ENCODE measurements around the gene CCDC7. TPM values are rescaled to one million over a fixed set of nuclear protein-coding genes. Genes with fewer than 3 reads are reported as not detected.

CCDC7 gene
- total and polyA plus RNA-seq, 2 experiments from 2014 or later: 2.2 TPM

- no peak overlapping the region for H3K4me3 ChIP-seq
- H4K20me1 ChIP-seq (ENCODE audit: insufficient read depth): no peaks in the 10 kb centered on the region
- H3K4me1 ChIP-seq (ENCODE audit: insufficient read depth): peaks cover 22% of the 10 kb centered on the region
- no peaks in the 10 kb centered on the region for H3K79me2 ChIP-seq (ENCODE audit: insufficient read depth)
- DNase-seq: no peak
- no peaks in the 10 kb centered on the region for H3K36me3 ChIP-seq (ENCODE audit: low read depth)
- H3K9ac ChIP-seq: no peak overlapping the region
- in situ Hi-C loops (cut with MboI): no loop called here
- H3K9me3 ChIP-seq (ENCODE audit: low read depth): no peaks in the 10 kb centered on the region
- peak overlapping the region; percentile 39 for H3K4me2 ChIP-seq (ENCODE audit: unreplicated experiment)
- H3F3A ChIP-seq (ENCODE audit: insufficient read depth): peaks cover 11% of the 10 kb centered on the region; the same call in 1 of the 2 replicates
- no peaks in the 10 kb centered on the region for H3K9me2 ChIP-seq (ENCODE audit: insufficient read depth)
- H2AFZ ChIP-seq: 0 out of 2 replicates have a peak overlapping the region, but pooled peaks have one; percentile 7
- TF ChIP-seq EZH2 (IDR thresholded peaks at IDR 0.05; ENCODE audit: insufficient read depth, poor library complexity, severe bottlenecking) (no peak), EZH2phosphoT487 (IDR thresholded peaks at IDR 0.05; ENCODE audit: insufficient read depth, low read depth) (no peak)
- H3K27me3 ChIP-seq (replicated peaks; ENCODE audit: insufficient read depth): no peaks in the 10 kb centered on the region
- 79 to 86% methylated on average over 2 of the region's 2 CpGs for whole genome bisulfite sequencing, 2 experiments (ENCODE audit: low coverage in 1 of 2, low lambda C conversion rate in 2 of 2, missing lambda C conversion rate in 2 of 2)
- 0 out of 2 replicates have a peak overlapping the region, but pooled peaks have one; percentile 77 for H3K27ac ChIP-seq
Measured at GRCh38 chr10:32411797-32412498, 34.0 kb upstream of the CCDC7 start.

- peak; percentile 60 for DNase-seq
- H3K27ac ChIP-seq: 0 out of 2 replicates have a peak overlapping the region, but pooled peaks have one; percentile 77
- H3K9ac ChIP-seq: no peak overlapping the region
- peak overlapping the region; percentile 39 for H3K4me2 ChIP-seq (ENCODE audit: unreplicated experiment)
- WGBS, 2 experiments (ENCODE audit: low coverage in 1 of 2, low lambda C conversion rate in 2 of 2, missing lambda C conversion rate in 2 of 2): 20 to 22% methylated on average over 2 of the region's 2 CpGs
- 0 out of 2 replicates have a peak overlapping the region, but pooled peaks have one; percentile 7 for H2AFZ ChIP-seq
- no peaks in the 10 kb centered on the region for H3K9me2 ChIP-seq (ENCODE audit: insufficient read depth)
- no peaks in the 10 kb centered on the region for H3K9me3 ChIP-seq (ENCODE audit: low read depth)
- peaks cover 14% of the 10 kb centered on the region for H3F3A ChIP-seq (ENCODE audit: insufficient read depth)
- peaks cover 24% of the 10 kb centered on the region for H3K4me1 ChIP-seq (ENCODE audit: insufficient read depth)
- TF ChIP-seq EZH2phosphoT487 (IDR thresholded peaks at IDR 0.05; ENCODE audit: insufficient read depth, low read depth): no peak
- TF ChIP-seq EZH2 (IDR thresholded peaks at IDR 0.05; ENCODE audit: insufficient read depth, poor library complexity, severe bottlenecking): no peak
- no peaks in the 10 kb centered on the region for H3K79me2 ChIP-seq (ENCODE audit: insufficient read depth)
- in situ Hi-C loops (cut with MboI): no loop called here
- H4K20me1 ChIP-seq (ENCODE audit: insufficient read depth): no peaks in the 10 kb centered on the region
- H3K36me3 ChIP-seq (ENCODE audit: low read depth): no peaks in the 10 kb centered on the region
- no peaks in the 10 kb centered on the region for H3K27me3 ChIP-seq (replicated peaks; ENCODE audit: insufficient read depth)
- H3K4me3 ChIP-seq: no peak overlapping the region
Measured at GRCh38 chr10:32412499-32412853, 33.5 kb upstream of the CCDC7 start.

GRCh38 chr10:32413513-32413912 is 32.4 kb upstream of the CCDC7 start:
- H3K9me2 ChIP-seq (ENCODE audit: insufficient read depth): no peaks in the 10 kb centered on the region
- TF ChIP-seq EZH2 (IDR thresholded peaks at IDR 0.05; ENCODE audit: insufficient read depth, poor library complexity, severe bottlenecking): no peak
- TF ChIP-seq EZH2phosphoT487 (IDR thresholded peaks at IDR 0.05; ENCODE audit: insufficient read depth, low read depth): peak; percentile 72; the same call in 1 of the 2 replicates
- peaks cover 35% of the 10 kb centered on the region for H3K4me1 ChIP-seq (ENCODE audit: insufficient read depth)
- H3K36me3 ChIP-seq (ENCODE audit: low read depth): no peaks in the 10 kb centered on the region
- peak; percentile 95 for DNase-seq
- peak overlapping the region; percentile 28 for H3K9ac ChIP-seq
- H3K27ac ChIP-seq: peak overlapping the region; percentile 77
- 0% methylated on average over 2 of the region's 2 CpGs for WGBS, 2 experiments (ENCODE audit: low coverage in 1 of 2, low lambda C conversion rate in 2 of 2, missing lambda C conversion rate in 2 of 2)
- H3K79me2 ChIP-seq (ENCODE audit: insufficient read depth): no peaks in the 10 kb centered on the region
- H3K4me3 ChIP-seq: peak overlapping the region; percentile 14; the same call in 1 of the 2 replicates
- in situ Hi-C loops (cut with MboI): no loop called here
- H3K9me3 ChIP-seq (ENCODE audit: low read depth): no peaks in the 10 kb centered on the region
- H3F3A ChIP-seq (ENCODE audit: insufficient read depth): peaks cover 21% of the 10 kb centered on the region
- no peak overlapping the region for H2AFZ ChIP-seq
- peak overlapping the region; percentile 39 for H3K4me2 ChIP-seq (ENCODE audit: unreplicated experiment)
- no peaks in the 10 kb centered on the region for H3K27me3 ChIP-seq (replicated peaks; ENCODE audit: insufficient read depth)
- H4K20me1 ChIP-seq (ENCODE audit: insufficient read depth): no peaks in the 10 kb centered on the region

DNA sequence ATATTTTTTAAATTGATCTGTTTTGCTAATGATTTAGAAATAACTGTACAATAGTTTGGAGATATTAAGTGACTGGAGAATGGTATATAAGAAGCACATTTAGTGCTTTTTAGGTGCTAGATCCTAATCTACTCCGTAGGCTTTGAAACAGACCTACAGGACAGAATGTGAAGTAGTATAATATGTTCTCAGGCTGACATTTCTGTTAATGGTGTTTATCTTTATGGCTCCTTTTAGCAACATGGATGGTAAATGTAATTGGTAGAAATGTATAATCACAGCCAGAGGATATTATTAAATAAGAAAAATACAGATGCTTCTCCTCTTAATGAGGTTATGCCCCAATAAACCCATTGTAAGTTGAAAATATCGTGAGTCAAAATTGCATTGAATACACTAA is 30.6 kb upstream of the CCDC7 start:
- no peaks in the 10 kb centered on the region for H4K20me1 ChIP-seq (ENCODE audit: insufficient read depth)
- H3K9ac ChIP-seq: no peak overlapping the region
- H3K36me3 ChIP-seq (ENCODE audit: low read depth): no peaks in the 10 kb centered on the region
- in situ Hi-C loops (cut with MboI): no loop called here
- TF ChIP-seq EZH2 (IDR thresholded peaks at IDR 0.05; ENCODE audit: insufficient read depth, poor library complexity, severe bottlenecking) (no peak), EZH2phosphoT487 (IDR thresholded peaks at IDR 0.05; ENCODE audit: insufficient read depth, low read depth) (no peak)
- H2AFZ ChIP-seq: no peak overlapping the region
- no peaks in the 10 kb centered on the region for H3K9me3 ChIP-seq (ENCODE audit: low read depth)
- H3K4me1 ChIP-seq (ENCODE audit: insufficient read depth): peaks cover 35% of the 10 kb centered on the region
- 97 to 98% methylated on average over 2 of the region's 2 CpGs for WGBS, 2 experiments (ENCODE audit: low coverage in 1 of 2, low lambda C conversion rate in 2 of 2, missing lambda C conversion rate in 2 of 2)
- no peak overlapping the region for H3K27ac ChIP-seq
- no peaks in the 10 kb centered on the region for H3K9me2 ChIP-seq (ENCODE audit: insufficient read depth)
- H3K4me3 ChIP-seq: no peak overlapping the region
- H3K27me3 ChIP-seq (replicated peaks; ENCODE audit: insufficient read depth): no peaks in the 10 kb centered on the region
- peaks cover 21% of the 10 kb centered on the region for H3F3A ChIP-seq (ENCODE audit: insufficient read depth)
- H3K79me2 ChIP-seq (ENCODE audit: insufficient read depth): no peaks in the 10 kb centered on the region
- H3K4me2 ChIP-seq (ENCODE audit: unreplicated experiment): no peak overlapping the region
- no peak for DNase-seq

Data from GM23248 (cell line).